T-helper 17 cell (primary cell): ENCODE data around the gene DUSP22. TPM values are rescaled to one million over a fixed set of nuclear protein-coding genes. Genes with fewer than 3 reads are reported as not detected.

ENCODE experiments used
- ATAC-seq: fragments of 150-1000 bp; cut with Tn5 transposase; 2 replicates; pipeline ENCODE4 v1.10.0; 2021; ENCODE audit warnings: mild to moderate bottlenecking, moderate library complexity
- DNase-seq, 3 donors: peaks; one replicate each; pipeline versions ENCODE4 v3.0.0 to v3.0.0-alpha.2; 2020 to 2021
- H3K9me3 ChIP-seq: one replicate; pipeline ENCODE4 v1.7.0; 2013; ENCODE audit warnings: low read length, mild to moderate bottlenecking; ENCODE audit not compliant: control insufficient read depth, poor library complexity, severe bottlenecking
- H3K27ac Mint-ChIP-seq: one replicate; pipeline ENCODE4 v1.8.0; 2022; ENCODE audit warnings: mild to moderate bottlenecking, moderate library complexity, mixed read lengths
- H3K27me3 Mint-ChIP-seq: one replicate; pipeline ENCODE4 v1.8.0; 2022; ENCODE audit warnings: mixed read lengths
- H3K36me3 Mint-ChIP-seq: one replicate; pipeline ENCODE4 v1.8.0; 2022; ENCODE audit warnings: low read depth, mixed read lengths
- H3K4me1 Mint-ChIP-seq: one replicate; pipeline ENCODE4 v1.8.0; 2022; ENCODE audit warnings: mild to moderate bottlenecking, mixed read lengths
- H3K4me3 Mint-ChIP-seq: one replicate; pipeline ENCODE4 v1.8.0; 2022; ENCODE audit warnings: mild to moderate bottlenecking, moderate library complexity, mixed read lengths
- total RNA-seq, 4 donors: library from RNA in 2 of 4; stranded (reverse) in 2 of 4; gene quantifications; one replicate each; pipeline ENCODE4 v1.2.3 and lab custom pipeline; 2022 to 2026

Gene DUSP22
- total RNA-seq, 2 donors from 2014 or later, result 26.9 to 38.1 TPM

- DNase-seq (no peak), ATAC-seq (no peak)
- no peaks in the 10 kb centered on the region for H3K9me3 ChIP-seq
- H3K36me3 Mint-ChIP-seq, result no peaks in the 10 kb centered on the region
- H3K4me1 Mint-ChIP-seq, result peaks cover 16% of the 10 kb centered on the region
- no peaks in the 10 kb centered on the region for H3K27me3 Mint-ChIP-seq
- peak overlapping the region; percentile 16 for H3K27ac Mint-ChIP-seq
- H3K4me3 Mint-ChIP-seq, result peak overlapping the region; percentile 39
Measured at GRCh38 chr6:296151-297122, 4.2 kb downstream of the DUSP22 start.

GRCh38 chr6:297571-298232 lies 5.4 kb downstream of the DUSP22 start:
- Mint-ChIP-seq H3K27ac (no peak overlapping the region), H3K4me3 (no peak overlapping the region), H3K4me1 (peaks cover 16% of the 10 kb centered on the region), H3K27me3 (no peaks in the 10 kb centered on the region), H3K36me3 (no peaks in the 10 kb centered on the region)
- no peaks in the 10 kb centered on the region for H3K9me3 ChIP-seq
- DNase-seq, result no peak
- ATAC-seq, result no peak

- no peaks in the 10 kb centered on the region for H3K36me3 Mint-ChIP-seq
- no peaks in the 10 kb centered on the region for H3K27me3 Mint-ChIP-seq
Measured at GRCh38 chr6:298233-299103, 6.2 kb downstream of the DUSP22 start.

GRCh38 chr6:299104-299980 lies 7.1 kb downstream of the DUSP22 start:
- H3K27ac Mint-ChIP-seq, result no peak overlapping the region
- no peak overlapping the region for H3K4me3 Mint-ChIP-seq
- ATAC-seq (no peak), DNase-seq (no peak)
- no peaks in the 10 kb centered on the region for H3K27me3 Mint-ChIP-seq
- no peaks in the 10 kb centered on the region for H3K9me3 ChIP-seq
- H3K4me1 Mint-ChIP-seq, result peaks cover 10% of the 10 kb centered on the region
- no peaks in the 10 kb centered on the region for H3K36me3 Mint-ChIP-seq

More at GRCh38 chr6:298233-299103, 6.2 kb downstream of the DUSP22 start:
- DNase-seq, result no peak
- ATAC-seq, result peak; percentile 58
- Mint-ChIP-seq H3K27ac (no peak overlapping the region), H3K4me3 (no peak overlapping the region), H3K4me1 (peaks cover 11% of the 10 kb centered on the region)
- no peaks in the 10 kb centered on the region for H3K9me3 ChIP-seq

GRCh38 chr6:300026-300425 lies 7.7 kb downstream of the DUSP22 start:
- Mint-ChIP-seq H3K27me3 (no peaks in the 10 kb centered on the region), H3K4me3 (no peak overlapping the region), H3K27ac (no peak overlapping the region), H3K36me3 (no peaks in the 10 kb centered on the region), H3K4me1 (peaks cover 11% of the 10 kb centered on the region)
- no peaks in the 10 kb centered on the region for H3K9me3 ChIP-seq
- no peak for DNase-seq
- no peak for ATAC-seq

GRCh38 chr6:300494-301198 lies 8.4 kb downstream of the DUSP22 start:
- DNase-seq (no peak), ATAC-seq (no peak)
- no peak overlapping the region for H3K4me3 Mint-ChIP-seq
- H3K36me3 Mint-ChIP-seq, result no peaks in the 10 kb centered on the region
- H3K27me3 Mint-ChIP-seq, result no peaks in the 10 kb centered on the region
- H3K4me1 Mint-ChIP-seq, result peaks cover 11% of the 10 kb centered on the region
- H3K9me3 ChIP-seq, result no peaks in the 10 kb centered on the region
- no peak overlapping the region for H3K27ac Mint-ChIP-seq

GRCh38 chr6:301526-301925 lies 9.2 kb downstream of the DUSP22 start:
- no peaks in the 10 kb centered on the region for H3K36me3 Mint-ChIP-seq
- ATAC-seq (no peak), DNase-seq (no peak)
- H3K4me1 Mint-ChIP-seq, result peaks cover 6% of the 10 kb centered on the region
- H3K27ac Mint-ChIP-seq, result no peak overlapping the region
- H3K4me3 Mint-ChIP-seq, result no peak overlapping the region
- H3K27me3 Mint-ChIP-seq, result no peaks in the 10 kb centered on the region
- H3K9me3 ChIP-seq, result no peaks in the 10 kb centered on the region

GRCh38 chr6:301929-302705 lies 9.8 kb downstream of the DUSP22 start:
- no peaks in the 10 kb centered on the region for H3K36me3 Mint-ChIP-seq
- H3K9me3 ChIP-seq, result no peaks in the 10 kb centered on the region
- DNase-seq (no peak), ATAC-seq (no peak)
- no peak overlapping the region for H3K4me3 Mint-ChIP-seq
- H3K27me3 Mint-ChIP-seq, result no peaks in the 10 kb centered on the region
- no peak overlapping the region for H3K27ac Mint-ChIP-seq
- peaks cover 2% of the 10 kb centered on the region for H3K4me1 Mint-ChIP-seq

- H3K4me1 Mint-ChIP-seq, result peaks cover 2% of the 10 kb centered on the region
Measured at GRCh38 chr6:302760-303159, 10.5 kb downstream of the DUSP22 start.

GRCh38 chr6:303263-303662 lies 11.0 kb downstream of the DUSP22 start:
- no peak overlapping the region for H3K27ac Mint-ChIP-seq
- no peak for DNase-seq
- H3K4me1 Mint-ChIP-seq, result peaks cover 2% of the 10 kb centered on the region

More at GRCh38 chr6:302760-303159, 10.5 kb downstream of the DUSP22 start:
- Mint-ChIP-seq H3K27me3 (no peaks in the 10 kb centered on the region), H3K27ac (no peak overlapping the region), H3K36me3 (no peaks in the 10 kb centered on the region), H3K4me3 (no peak overlapping the region)
- no peak for ATAC-seq
- no peaks in the 10 kb centered on the region for H3K9me3 ChIP-seq
- no peak for DNase-seq

GRCh38 chr6:303948-304558 lies 11.8 kb downstream of the DUSP22 start:
- Mint-ChIP-seq H3K27me3 (no peaks in the 10 kb centered on the region), H3K27ac (no peak overlapping the region), H3K4me3 (no peak overlapping the region), H3K4me1 (peaks cover 2% of the 10 kb centered on the region), H3K36me3 (no peaks in the 10 kb centered on the region)
- H3K9me3 ChIP-seq, result no peaks in the 10 kb centered on the region
- no peak for DNase-seq
- no peak for ATAC-seq

More at GRCh38 chr6:303263-303662, 11.0 kb downstream of the DUSP22 start:
- no peak for ATAC-seq
- no peaks in the 10 kb centered on the region for H3K9me3 ChIP-seq
- Mint-ChIP-seq H3K36me3 (no peaks in the 10 kb centered on the region), H3K4me3 (no peak overlapping the region), H3K27me3 (no peaks in the 10 kb centered on the region)
